22Rv1 (cell line): Measurements from ENCODE around the gene NAA25.

ENCODE experiments used
- ZFX ChIP-seq: fragments of 450-650 bp; IDR thresholded peaks from 2 replicates; pipeline ENCODE4 v1.6.1; 2017; ENCODE audit warnings: antibody characterized with exemption, borderline replicate concordance
- TF ChIP-seq, protein P1 (sequence below): fragments of 450-650 bp; IDR thresholded peaks from 2 replicates; pipeline ENCODE4 v1.5.1; 2017; ENCODE audit warnings: mild to moderate bottlenecking

DNA sequence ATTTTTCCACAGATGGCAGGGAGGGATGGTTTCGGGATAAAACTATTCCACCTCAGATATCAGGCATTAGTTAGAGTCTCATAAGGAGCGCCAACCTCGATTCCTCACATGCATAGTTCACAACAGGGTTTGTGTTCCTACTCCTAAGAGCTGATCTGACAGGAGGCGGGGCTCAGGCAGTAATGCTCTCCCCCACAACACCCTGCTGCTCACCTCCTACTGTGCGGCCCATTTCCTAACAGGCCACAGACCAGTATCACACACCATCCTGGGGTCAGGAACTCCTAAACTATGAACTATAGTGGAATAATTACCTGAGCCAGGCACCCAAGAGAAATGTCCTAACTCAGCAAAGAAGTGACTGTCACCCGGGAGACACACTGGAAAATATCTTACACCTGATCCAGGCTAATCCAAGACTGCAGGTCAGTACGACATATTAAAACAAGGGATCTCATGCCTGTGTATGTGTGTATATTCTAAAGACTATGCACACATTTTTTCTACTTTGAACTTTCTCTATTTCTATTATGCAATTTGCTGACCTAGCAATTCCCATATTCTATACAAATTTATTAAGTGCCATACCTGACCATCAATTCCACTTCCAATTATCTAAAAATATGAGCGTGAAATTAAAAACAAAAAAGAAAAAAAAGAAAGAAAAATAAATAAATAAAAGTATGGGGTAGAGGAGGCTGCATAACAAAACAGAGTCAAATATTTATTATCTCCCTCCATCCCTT is 4.7 kb downstream of the NAA25 start:
- TF ChIP-seq, protein P1, sequence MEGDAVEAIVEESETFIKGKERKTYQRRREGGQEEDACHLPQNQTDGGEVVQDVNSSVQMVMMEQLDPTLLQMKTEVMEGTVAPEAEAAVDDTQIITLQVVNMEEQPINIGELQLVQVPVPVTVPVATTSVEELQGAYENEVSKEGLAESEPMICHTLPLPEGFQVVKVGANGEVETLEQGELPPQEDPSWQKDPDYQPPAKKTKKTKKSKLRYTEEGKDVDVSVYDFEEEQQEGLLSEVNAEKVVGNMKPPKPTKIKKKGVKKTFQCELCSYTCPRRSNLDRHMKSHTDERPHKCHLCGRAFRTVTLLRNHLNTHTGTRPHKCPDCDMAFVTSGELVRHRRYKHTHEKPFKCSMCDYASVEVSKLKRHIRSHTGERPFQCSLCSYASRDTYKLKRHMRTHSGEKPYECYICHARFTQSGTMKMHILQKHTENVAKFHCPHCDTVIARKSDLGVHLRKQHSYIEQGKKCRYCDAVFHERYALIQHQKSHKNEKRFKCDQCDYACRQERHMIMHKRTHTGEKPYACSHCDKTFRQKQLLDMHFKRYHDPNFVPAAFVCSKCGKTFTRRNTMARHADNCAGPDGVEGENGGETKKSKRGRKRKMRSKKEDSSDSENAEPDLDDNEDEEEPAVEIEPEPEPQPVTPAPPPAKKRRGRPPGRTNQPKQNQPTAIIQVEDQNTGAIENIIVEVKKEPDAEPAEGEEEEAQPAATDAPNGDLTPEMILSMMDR = no peak
- TF ChIP-seq ZFX = no peak
